ENCODE measurements around the gene TMEM17.
"Not testable (repeated sequence)": the region's sequence is repeated elsewhere in the genome, so short reads cannot be mapped to it uniquely, and the experiment has no call there.

TMEM17 gene

GRCh38 chr2:62505750-62506420, at the start of gene TMEM17:
Gene TMEM17, minus strand, starts transcription at chr2:62506195. Its CDS starts 66 bp downstream, at chr2:62506129.
- DNase-seq, result peak; percentile 70

GRCh38 chr2:62554440-62554839, 48.4 kb upstream of the TMEM17 start:
- DNase-seq, result no peak

GRCh38 chr2:62550461-62550860, 44.5 kb upstream of the TMEM17 start:
- no peak for DNase-seq

GRCh38 chr2:62547854-62548253, 41.9 kb upstream of the TMEM17 start:
- no peak for DNase-seq

GRCh38 chr2:62545261-62545660, 39.3 kb upstream of the TMEM17 start:
- DNase-seq, result no peak

GRCh38 chr2:62540408-62541168, 34.6 kb upstream of the TMEM17 start:
- no peak for DNase-seq

GRCh38 chr2:62539606-62540407, 33.8 kb upstream of the TMEM17 start:
- DNase-seq, result no peak

GRCh38 chr2:62538756-62539155, 32.8 kb upstream of the TMEM17 start:
- no peak for DNase-seq

GRCh38 chr2:62537814-62538213, 31.8 kb upstream of the TMEM17 start:
- DNase-seq, result no peak

- no peak for DNase-seq
These were observed 31.0 kb upstream of the TMEM17 start for GRCh38 chr2:62536873-62537547.

GRCh38 chr2:62535521-62535920, 29.5 kb upstream of the TMEM17 start:
- DNase-seq, result not testable (repeated sequence)

- DNase-seq, result no peak
These were observed 25.6 kb upstream of the TMEM17 start for GRCh38 chr2:62531594-62531993.

GRCh38 chr2:62529758-62530157, 23.8 kb upstream of the TMEM17 start:
- no peak for DNase-seq

- DNase-seq, result no peak
These were observed 21.6 kb upstream of the TMEM17 start for GRCh38 chr2:62527478-62528210.

- no peak for DNase-seq
These were observed 20.8 kb upstream of the TMEM17 start for GRCh38 chr2:62526531-62527381.

GRCh38 chr2:62525549-62526269, 19.7 kb upstream of the TMEM17 start:
- no peak for DNase-seq

GRCh38 chr2:62524293-62524941, 18.4 kb upstream of the TMEM17 start:
- no peak for DNase-seq

GRCh38 chr2:62521061-62521460, 15.1 kb upstream of the TMEM17 start:
- DNase-seq, result not testable (repeated sequence)

- DNase-seq, result no peak
These were observed 6.4 kb upstream of the TMEM17 start for GRCh38 chr2:62512384-62512783.

- no peak for DNase-seq
These were observed 5.6 kb upstream of the TMEM17 start for GRCh38 chr2:62511636-62512035.

All from KG1 (cell line).